ENCODE measurements around the gene TOPAZ1.

TOPAZ1 gene

GRCh38 chr3:44348993-44349392 is 107.3 kb downstream of the TOPAZ1 start:
- no peak for DNase-seq (ENCODE audit: low spot score)
- no peak for TF ChIP-seq CTCF (IDR thresholded peaks at IDR 0.05)
- no peak overlapping the region for H3K4me3 ChIP-seq
- no peak overlapping the region for H3K27ac ChIP-seq

- H3K27ac ChIP-seq = no peak overlapping the region
These were observed 111.8 kb downstream of the TOPAZ1 start for GRCh38 chr3:44353355-44353924.

GRCh38 chr3:44355362-44356033 is 113.8 kb downstream of the TOPAZ1 start:
- TF ChIP-seq CTCF (IDR thresholded peaks at IDR 0.05) = no peak
- no peak overlapping the region for H3K4me3 ChIP-seq
- H3K27ac ChIP-seq = peak overlapping the region; percentile 55 to 59
- DNase-seq (ENCODE audit: low spot score) = no peak

More at GRCh38 chr3:44353355-44353924, 111.8 kb downstream of the TOPAZ1 start:
- TF ChIP-seq CTCF (IDR thresholded peaks at IDR 0.05) = no peak
- H3K4me3 ChIP-seq = no peak overlapping the region
- no peak for DNase-seq (ENCODE audit: low spot score)

- DNase-seq (ENCODE audit: low spot score) = no peak
- H3K27ac ChIP-seq = no peak overlapping the region
- H3K4me3 ChIP-seq = no peak overlapping the region
- no peak for TF ChIP-seq CTCF (IDR thresholded peaks at IDR 0.05)
These were observed 117.6 kb downstream of the TOPAZ1 start for GRCh38 chr3:44359146-44359751.

- Histone ChIP-seq H3K27ac (no peak overlapping the region), H3K4me3 (no peak overlapping the region)
- TF ChIP-seq CTCF (IDR thresholded peaks at IDR 0.05) = no peak
- no peak for DNase-seq (ENCODE audit: low spot score)
These were observed 121.9 kb downstream of the TOPAZ1 start for GRCh38 chr3:44363591-44363990.

GRCh38 chr3:44365952-44366351 is 124.3 kb downstream of the TOPAZ1 start:
- no peak overlapping the region for H3K27ac ChIP-seq
- DNase-seq (ENCODE audit: low spot score) = no peak
- no peak overlapping the region for H3K4me3 ChIP-seq
- no peak for TF ChIP-seq CTCF (IDR thresholded peaks at IDR 0.05)

- no peak for DNase-seq (ENCODE audit: low spot score)
- H3K27ac ChIP-seq = no peak overlapping the region
- no peak for TF ChIP-seq CTCF (IDR thresholded peaks at IDR 0.05)
- no peak overlapping the region for H3K4me3 ChIP-seq
These were observed 133.8 kb downstream of the TOPAZ1 start for GRCh38 chr3:44375450-44375849.
